NCI-H1436 (cell line): ENCODE measurements around the gene NDUFB11.

Experiments used
- DNase-seq: peaks from one replicate; lab custom pipeline; 2025; lab: John Stamatoyannopoulos, UW

Gene NDUFB11

DNA sequence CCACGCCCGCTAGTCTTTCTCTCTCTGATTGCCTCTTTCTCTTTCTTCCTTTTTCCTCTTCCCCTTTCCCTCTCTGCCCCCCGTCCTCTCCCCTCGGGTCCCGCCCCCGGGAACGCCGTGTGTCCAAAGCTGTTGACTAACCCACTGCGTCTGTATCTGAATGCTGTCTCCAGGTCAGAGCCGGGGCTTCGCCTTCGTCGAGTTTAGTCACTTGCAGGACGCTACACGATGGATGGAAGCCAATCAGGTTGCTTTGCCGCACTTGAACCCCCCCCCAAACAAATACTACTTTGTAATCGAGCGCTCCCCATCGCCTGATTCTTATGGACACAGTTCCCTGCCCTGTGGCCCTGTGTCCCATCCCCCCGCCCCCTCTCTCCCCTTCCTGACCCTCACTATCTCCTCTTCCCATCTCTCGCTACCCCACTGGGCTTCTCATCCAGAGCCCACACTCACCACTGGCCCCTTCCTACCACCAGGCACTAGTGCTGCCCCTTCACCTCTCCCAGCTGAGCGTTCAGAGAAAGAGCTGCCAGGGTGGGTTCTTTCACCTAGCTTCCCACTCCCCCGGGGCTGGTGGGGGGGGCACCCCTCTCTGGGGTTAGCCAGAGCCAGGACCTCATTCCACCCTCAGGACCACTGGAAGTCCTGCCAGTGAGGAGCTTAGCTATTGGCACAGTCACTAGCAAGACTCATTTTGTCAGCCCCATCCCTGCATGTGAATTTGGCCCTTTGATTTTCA lies 30.5 kb upstream of the NDUFB11 start:
- no peak for DNase-seq

DNA sequence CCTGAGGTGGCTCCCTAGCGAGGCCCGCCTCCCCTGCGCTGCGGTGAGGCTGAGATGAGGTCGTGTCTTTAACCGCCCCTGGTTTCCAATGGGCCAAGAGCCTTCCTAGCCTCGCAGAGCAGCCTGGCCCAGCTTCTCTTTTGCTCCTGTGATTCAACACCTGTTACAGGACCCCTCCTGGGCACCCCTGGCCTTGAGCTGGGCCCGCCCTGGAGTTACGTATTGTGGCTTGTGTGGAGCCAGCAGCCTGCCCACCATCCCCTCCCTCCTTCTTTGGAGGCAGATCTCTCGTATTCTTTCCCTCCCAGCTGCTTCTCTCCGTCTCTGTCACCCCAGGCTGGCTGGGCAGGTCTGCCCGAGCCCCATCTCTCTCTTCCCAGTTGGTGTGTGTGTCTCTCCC lies 29.9 kb upstream of the NDUFB11 start:
- no peak for DNase-seq

DNA sequence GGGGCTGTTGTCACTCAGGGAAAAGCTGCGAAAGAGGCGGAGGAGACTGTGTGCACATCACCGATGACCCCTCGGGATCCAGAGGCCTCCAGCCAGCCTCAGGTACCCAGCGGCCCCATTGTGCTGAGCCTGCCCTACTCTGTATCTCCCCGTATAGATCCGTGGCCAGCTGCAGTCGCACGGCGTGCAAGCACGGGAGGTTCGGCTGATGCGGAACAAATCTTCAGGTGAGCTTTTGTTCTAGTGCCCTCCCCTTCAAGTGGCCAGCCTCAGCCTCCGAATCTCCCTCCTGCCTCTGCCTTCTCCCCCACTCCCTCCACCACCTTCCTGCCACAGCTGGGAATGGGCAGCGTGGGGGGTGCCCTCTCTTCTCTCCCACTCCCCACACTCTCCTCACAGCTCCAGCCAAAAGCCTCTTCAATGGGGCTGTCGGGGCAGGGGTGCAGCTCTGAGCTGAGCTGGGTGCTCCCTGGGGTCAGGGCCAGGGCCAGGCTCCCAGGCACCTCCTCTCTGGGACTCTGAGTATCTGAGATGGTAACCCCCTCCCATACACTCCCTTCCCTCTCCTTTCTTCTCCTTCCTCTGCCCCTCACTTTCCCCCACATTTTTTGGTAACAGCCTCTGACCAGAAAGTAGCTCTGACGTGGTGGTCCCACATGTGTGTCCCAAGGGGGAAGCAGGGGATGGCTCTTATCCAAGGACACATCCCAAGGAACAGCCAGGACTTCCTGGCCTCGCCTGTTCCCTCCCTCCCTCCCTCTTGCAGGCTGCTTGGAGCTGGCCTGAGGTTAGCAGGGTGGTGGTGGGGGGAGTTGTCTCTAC lies 28.7 kb upstream of the NDUFB11 start:
- DNase-seq, result no peak

DNA sequence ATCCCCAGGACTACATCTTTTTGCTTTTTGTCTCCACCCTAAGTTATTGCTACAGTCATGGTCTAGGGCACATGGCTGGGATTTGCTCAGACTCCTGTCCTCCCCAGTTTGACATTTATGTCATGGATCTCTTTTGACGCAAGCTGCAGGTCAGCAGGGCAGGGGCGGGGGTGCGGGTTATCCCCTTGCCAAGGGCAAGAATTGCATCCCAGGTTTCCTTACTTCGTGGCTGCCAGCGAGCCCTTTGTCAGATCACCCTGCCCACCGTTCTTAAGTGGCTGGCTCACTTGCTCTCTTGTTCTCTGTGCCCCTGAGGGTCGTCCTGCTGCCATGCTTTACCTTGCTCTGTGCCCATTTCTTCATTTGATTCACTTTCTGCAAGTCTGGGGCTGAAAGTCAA lies 28.0 kb upstream of the NDUFB11 start:
- DNase-seq, result no peak

DNA sequence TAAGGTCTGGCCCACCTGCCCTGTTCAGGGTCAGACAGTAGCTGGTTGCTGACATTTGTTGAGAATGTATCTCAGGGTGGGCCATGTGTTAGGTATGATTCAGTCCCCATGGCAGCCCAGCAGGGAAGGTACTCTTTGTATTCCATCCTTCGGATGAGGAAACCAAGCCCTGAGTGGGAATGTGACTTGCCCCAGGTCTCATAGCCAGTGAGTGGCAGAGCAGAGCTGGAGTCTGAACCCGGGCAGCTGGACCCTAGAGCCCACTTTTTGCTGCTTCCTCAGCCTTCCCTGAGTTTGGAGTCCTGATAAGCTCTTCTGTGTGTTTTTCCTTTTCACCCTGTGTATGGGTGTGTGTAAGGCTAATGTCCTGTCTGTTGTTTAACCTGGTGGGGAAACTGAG lies 27.5 kb upstream of the NDUFB11 start:
- DNase-seq, result no peak

DNA sequence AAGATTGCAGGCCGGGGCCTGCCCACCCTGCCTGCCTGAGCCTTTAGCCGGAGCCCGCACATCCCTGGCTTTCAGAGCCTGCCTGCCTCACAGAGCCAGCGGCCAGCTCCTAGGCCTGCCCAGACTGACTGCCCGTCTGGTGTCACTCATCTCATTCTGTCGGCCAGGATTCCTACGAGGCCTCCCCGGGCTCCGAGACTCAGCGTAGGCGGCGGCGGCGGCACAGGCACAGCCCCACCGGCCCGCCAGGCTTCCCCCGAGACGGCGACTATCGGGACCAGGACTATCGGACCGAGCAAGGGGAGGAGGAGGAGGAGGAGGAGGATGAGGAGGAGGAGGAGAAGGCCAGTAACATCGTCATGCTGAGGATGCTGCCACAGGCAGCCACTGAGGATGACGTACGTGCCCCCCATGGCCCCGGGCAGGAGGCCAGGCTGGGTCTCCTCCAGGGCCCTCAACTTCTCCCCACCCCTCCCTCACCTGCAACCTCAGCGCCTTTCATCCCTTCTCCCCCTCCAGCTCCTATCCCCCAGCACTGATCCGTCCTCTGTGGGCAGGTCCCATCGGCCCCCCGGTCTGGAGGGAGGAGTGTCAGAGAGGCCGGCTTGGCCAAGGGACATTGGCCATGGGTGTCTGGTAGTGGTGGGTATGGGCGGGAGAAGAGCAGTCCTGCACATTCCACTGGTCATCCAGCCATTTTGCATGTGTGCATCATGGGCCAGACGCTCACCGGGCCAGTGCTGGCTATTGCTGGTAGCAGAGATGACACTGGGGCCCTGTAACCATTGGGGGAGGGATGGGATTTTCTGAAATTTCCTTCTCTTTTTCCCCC lies 26.6 kb upstream of the NDUFB11 start:
- DNase-seq, result no peak

DNA sequence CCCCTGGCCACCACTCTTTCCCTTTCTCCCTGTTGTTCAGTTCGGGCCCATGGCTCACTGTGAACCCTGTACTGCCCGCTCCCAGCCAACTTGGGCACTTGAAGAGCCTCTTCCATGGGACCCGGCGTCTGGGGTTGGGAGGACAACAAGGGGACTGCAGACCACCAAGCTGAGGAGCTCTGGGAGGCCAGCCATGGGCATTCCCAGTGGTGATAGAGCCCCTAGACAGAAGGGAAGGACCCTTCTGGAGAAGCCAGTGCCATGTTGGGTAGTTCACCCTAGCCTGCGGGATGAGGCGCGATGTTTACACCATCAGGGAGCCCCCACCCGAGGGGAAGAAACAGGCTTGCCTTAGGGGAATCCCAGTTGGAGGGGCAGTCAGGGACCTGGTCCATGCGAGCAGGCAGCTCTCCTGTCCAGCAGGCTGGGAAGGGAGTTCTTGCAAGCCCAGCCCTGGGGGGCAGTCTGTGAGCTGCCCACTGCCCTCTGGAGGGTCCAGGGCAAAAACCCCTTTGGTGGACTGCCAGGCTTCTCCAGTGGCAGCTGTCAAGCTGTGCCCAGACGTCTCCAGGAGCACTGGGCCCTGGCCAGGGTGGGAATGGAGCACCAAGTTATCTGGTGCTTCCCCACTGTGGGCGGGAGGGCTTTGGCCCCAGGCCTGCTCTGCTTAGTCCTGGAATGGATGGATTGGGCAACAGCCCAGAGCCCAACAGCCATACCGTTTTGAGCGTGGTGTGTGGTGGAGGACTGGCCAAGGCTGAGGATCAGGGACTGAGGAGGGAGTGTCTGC lies 25.4 kb upstream of the NDUFB11 start:
- DNase-seq, result no peak

DNA sequence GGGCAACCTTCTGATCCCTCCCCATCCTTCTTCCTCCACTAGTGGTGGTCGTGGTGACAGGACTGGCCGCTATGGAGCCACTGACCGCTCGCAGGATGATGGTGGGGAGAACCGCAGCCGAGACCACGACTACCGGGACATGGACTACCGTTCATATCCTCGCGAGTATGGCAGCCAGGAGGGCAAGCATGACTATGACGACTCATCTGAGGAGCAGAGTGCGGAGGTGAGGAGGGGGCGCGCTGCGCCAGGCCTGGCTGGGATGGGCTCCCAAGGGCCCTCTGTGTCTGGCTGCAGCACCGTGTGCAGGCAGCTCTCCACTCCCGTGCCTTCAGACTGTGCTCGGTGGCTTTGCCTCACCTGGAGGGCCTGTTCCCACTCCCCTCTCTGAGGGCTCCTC lies 24.8 kb upstream of the NDUFB11 start:
- no peak for DNase-seq

DNA sequence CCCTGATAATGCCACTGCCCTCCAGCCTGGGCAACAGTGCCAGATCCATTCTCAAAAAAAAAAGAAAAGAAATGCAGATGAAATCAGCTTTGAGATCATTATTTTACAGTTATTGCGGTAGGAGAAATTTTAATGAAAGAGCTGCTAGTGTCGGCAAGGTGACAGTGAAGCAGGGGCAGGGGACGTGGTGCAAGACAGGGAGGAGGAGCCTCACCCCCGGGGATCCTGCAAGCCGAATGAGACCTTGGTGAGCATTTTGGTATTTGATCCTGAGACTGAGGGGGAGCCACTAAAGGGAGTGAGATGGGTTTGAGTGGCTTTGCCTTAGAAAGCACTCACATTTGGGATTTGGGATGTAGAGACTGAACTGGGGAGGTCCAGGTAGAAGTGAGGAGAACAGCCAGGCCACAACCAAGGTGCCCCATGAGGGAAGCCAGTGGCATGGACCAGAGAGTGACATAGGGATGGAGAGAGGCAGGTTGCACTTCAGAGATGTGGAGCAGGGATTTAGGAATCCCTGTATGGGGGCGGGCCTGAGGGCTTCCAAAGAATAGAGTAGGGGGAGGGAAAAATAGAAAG lies 24.1 kb upstream of the NDUFB11 start:
- DNase-seq, result no peak

DNA sequence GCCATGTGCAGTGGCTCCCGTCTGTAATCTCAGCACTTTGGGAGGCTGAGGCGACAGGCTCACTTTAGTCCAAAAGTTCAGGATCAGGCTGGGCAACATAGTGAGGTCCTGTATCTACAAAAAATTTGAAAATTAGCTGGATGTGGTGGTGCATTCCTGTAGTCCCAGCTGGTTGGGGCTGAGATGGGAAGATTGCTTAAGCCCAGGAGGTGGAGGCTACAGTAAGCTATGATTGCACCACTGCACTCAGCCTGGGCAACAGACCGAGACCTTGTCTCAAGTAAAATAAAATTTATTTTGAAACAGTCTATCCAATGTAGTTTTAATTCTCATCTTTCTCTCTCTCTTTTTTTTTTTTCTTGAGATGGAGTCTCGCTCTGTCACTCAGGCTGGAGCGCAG lies 21.6 kb upstream of the NDUFB11 start:
- DNase-seq, result no peak

DNA sequence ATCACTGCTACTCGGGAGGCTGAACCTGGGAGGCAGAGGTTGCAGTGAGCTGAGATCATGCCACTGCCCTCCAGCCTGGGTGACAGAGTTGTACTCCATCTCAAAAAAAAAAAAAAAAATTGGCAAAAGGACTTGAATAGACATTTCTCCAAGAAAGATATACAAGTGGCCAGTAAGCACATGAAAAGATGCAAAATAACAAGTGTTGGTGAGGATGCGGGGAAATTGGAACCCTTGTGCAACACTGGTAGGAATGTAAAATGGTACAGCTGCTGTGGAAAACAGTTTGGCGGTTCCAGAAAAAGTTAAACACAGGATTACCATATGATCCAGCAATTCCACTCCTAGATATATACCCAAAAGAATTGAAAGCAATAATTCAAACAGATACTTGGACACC lies 19.9 kb upstream of the NDUFB11 start:
- no peak for DNase-seq

DNA sequence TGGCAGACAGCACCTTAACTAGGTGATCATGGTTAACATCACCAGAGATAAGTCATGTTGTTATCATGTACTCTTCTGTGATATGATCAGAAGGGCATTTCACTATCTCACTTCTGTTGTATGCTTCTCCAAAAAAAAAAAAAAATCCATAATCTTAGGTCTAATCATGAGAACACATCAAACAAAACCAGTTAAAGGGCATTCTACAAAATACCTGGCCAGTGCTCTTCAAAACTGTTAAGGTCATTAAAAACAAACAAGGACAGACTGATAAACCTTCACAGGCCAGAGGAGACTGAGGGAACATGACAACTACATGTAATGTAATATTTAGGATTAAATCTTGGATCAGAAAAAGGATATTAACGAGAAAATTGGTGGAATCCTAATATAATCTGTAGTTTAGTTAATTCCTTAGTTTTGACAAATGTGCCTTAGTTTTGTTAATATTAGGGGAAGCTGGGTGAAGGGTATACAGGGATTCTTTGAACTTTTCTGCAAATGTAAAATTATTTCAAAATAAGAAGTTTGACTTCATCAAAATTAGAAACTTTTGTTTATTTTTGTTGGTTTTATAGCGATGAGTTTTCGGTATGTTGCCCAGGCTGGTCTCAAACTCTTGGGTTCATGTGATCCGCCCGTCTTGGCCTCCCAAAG lies 18.6 kb upstream of the NDUFB11 start:
- DNase-seq, result no peak

DNA sequence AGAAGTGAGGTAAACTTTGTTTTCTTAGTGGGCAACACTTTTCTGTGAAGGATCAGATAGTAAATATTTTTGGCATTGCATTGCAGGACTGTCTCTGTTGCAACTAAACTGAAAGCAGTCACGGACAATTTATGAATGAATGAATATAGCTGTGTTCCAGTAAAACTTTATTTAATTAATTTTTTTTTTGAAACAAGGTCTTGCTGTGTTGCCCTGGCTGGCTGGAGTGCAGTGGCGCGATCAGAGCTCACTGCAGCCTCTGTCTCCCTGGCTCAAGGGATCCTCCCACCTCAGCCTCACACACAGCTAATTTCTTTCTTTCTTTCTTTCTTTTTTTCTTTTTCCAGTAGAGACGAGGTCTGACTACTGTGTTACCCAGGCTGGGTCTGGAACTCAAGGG lies 16.3 kb upstream of the NDUFB11 start:
- DNase-seq, result no peak

DNA sequence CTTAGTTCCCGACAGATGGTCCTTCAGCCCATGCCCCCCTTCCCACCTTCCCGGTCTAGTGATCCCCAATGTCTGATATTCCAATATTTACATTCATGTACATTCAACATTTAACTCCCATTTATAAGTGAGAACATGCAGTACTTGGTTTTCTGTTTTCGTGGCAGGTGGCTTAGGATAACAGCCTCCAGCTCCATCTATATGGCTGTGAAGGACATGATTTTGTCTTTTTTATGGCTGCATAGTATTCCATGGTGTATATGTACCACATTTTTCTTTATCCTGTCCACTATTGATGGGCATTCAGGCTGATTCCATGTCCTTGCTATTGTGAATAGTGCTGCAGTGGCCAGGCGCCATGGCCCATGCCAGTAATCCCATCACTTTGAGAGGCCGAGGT lies 14.3 kb upstream of the NDUFB11 start:
- no peak for DNase-seq

DNA sequence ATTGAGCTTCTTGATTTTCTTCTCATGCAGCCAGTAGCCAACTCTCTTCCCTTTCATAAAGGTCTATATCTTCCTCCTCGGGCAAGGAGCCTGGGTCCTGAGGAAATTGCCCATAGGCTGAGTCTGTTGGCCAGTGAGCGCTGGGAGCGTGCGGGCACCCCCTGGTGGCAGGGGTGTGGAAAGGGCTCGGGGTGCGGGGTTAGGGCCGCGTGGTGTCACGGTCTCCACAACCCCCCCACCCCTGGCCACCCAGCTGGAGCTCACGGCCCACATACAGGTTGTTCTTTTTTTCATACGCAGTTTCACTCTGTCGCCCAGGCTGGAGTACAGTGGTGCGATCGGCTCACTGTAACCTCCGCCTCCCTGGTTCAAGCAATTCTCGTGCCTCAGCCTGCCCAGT lies 13.6 kb upstream of the NDUFB11 start:
- DNase-seq, result no peak

DNA sequence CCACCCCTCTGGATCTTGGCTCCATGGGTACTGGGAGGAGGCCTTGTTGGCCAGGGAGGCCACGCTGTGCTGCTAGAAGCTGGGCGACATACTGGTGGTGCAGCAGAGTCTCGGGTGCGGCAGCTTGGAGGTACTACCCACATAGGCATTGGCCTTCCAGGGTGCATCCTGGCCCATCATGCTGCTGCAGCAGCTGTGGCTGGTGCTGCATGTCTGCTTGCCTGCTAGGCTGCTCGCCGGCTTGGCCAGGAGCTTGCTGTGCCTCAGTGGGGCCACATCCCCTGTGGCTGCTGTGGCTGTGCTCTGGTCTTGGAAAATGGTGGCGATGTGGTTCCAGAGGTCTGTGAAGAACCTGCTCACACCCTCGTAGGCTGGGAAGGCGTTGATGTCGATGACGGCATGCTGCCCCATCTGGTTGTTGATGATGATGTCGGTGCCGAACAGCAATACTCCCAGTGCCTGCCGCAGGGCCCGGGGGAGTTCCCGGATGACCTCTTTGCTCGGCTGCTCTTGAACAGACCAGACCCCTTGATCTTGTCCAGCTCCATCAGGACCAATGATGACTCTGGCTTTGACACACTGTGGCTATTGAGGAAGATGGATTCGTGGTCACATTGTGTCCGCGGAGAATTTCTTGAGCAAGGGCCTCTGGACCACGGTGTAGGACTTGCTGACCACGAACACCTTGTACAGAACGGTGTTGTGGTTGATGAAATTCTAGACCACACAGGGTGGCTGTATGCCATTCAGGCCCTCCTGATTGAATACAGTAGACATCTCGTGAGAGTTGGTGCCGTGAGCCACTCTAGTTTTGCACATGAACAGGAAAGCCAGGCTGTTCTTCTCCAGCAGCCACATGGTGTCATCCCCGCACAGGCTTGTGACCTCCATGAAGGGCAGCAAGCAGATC lies 12.4 kb upstream of the NDUFB11 start:
- DNase-seq, result no peak

DNA sequence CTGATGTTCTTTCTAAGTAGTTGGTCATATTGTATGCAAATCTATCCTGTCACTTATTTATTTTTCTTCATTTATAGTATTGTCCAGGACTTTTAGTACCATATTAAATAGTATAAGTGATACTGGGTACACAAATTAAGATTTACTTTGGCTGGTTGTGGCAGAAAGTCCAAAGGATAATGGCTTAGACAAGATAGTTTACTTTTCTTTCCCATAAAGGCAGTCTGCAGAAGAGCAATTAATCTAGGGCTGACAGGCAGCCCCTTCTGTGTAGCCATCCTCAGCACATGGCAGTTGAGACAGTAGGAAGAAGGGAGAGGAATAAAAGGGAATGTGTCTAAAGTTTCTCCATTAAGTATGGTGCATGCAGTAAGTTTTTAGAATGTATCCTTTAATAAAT lies 6.9 kb upstream of the NDUFB11 start:
- DNase-seq, result no peak

DNA sequence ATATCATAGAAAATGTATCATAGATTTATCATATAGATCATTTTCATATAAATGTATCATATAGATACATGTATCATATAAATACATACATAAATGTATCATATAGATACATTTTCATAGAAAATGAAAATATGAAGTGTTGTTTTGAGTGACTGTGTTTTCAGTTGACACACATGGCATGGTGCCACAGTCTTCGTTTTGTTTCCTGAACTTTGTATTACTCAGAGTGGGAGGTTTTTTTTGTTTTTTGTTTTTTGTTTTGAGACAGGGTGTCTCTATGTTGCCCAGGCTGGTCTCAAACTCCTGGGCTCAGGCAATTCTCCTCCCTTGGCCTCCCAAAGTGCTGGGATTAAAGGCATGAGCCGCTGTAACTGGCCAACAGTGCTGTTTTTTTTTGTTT lies 4.4 kb upstream of the NDUFB11 start:
- DNase-seq, result no peak

DNA sequence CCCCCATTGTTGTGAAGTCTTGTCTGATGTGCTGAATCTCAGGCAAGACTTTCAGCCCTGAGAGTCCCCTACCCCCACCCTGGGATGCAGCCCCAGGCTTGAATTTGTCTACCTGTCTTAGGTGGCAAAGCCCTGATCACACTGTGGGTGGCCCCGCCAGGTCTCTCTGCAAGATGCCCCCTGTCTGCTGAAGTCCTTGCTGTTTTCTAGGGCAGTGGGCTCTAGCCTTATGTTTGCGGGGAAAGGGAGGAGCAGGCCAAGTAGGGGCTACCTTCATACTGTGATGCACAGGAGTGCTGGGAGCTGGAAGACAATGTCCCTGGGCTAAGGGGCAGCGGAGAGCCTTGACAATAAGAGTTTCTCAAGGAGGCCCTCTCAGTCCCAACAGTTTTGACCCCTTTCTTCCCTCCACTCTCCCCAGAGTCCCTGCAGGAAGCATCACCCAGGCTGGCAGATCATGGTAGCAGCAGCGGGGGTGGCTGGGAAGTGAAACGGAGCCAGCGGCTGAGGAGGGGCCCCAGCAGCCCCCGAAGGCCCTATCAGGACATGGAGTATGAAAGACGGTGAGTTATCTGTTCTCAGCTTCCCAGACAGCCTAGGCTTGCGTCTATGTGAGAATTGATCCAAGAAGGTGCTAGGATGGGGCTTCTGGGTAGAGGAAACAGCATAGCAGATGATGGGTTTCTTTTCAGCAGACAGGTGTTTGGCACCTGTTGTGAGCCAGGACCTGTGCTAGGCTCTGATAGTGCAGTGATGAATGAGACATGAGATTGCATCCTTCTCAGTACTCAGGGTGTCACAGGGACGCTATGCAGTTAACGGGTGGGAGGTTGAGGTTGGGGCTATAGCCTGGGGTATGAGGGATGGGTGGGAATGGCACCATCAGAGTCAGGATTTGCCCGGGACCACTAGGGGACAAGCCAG lies 2.7 kb upstream of the NDUFB11 start:
- DNase-seq, result no peak
